Heart right ventricle (tissue), 16 donors: ENCODE measurements around the gene ZNF146. TPM values are rescaled to one million over a fixed set of nuclear protein-coding genes. Genes with fewer than 3 reads are reported as not detected.
"Not testable (repeated sequence)": the region's sequence is repeated elsewhere in the genome, so short reads cannot be mapped to it uniquely, and the experiment has no call there.

Experiments used
- ATAC-seq, 8 donors: fragments of 200-7000 bp; cut with Tn5 transposase; one replicate each; pipeline ENCODE4 v1.9.1; 2020; ENCODE audit warnings: mild to moderate bottlenecking in 8 of 8, moderate library complexity in 8 of 8, moderate number of reproducible peaks in 1 of 8
- DNase-seq, 2 donors: peaks; one replicate each; pipeline ENCODE4 v3.0.0-alpha.2; 2020
- H3K27ac ChIP-seq, 10 donors: fragments of 200-600 bp; sonication (generic) in 2 of 10; one replicate each; pipeline versions ENCODE4 v1.5.0 to v1.8.0; 2020 to 2022; ENCODE audit warnings: mild to moderate bottlenecking in 3 of 10
- H3K27me3 ChIP-seq, 7 donors: fragments of 200-600 bp; one replicate each; pipeline ENCODE4 v1.8.0; 2021 to 2022; ENCODE audit warnings: mild to moderate bottlenecking in 2 of 7
- H3K36me3 ChIP-seq, 9 donors: fragments of 200-600 bp; sonication (generic) in 1 of 9; one replicate each; pipeline versions ENCODE4 v1.5.0 to v1.8.0; 2020 to 2022; ENCODE audit warnings: mild to moderate bottlenecking in 2 of 9
- H3K4me1 ChIP-seq, 9 donors: fragments of 200-600 bp; sonication (generic) in 1 of 9; one replicate each; pipeline versions ENCODE4 v1.5.0 to v1.8.0; 2020 to 2022; ENCODE audit warnings: mild to moderate bottlenecking in 4 of 9
- H3K4me3 ChIP-seq, 10 donors: fragments of 200-600 bp; sonication (generic) in 2 of 10; one replicate each; pipeline versions ENCODE4 v1.5.0 to v1.8.0; 2020 to 2022; ENCODE audit warnings: mild to moderate bottlenecking in 7 of 10, moderate library complexity in 2 of 10
- H3K9me3 ChIP-seq, 11 donors: fragments of 200-600 bp in 10 of 11; sonication (generic) in 2 of 11; one replicate each; pipeline versions ENCODE4 v1.5.0 to v1.8.0; 2013 to 2022; ENCODE audit warnings: mild to moderate bottlenecking in 2 of 11, control low read depth in 1 of 11, moderate library complexity in 1 of 11
- WGBS, 2 donors: extraction: QIAGEN DNeasy Blood & Tissue Kit; methylation state at CpG; one replicate each; pipeline ENCODE4 v1.1.7; 2013; ENCODE audit warnings: inconsistent platforms in 1 of 2; 5-methylcytosine and 5-hydroxymethylcytosine counted together
- intact Hi-C, 10 donors: fragments of 100-400 bp; cut with DNase I; formaldehyde crosslinking; loops; one replicate each; pipeline versions ENCODE4 v1.11.1 to v1.14.2; 2022
- polyA plus RNA-seq, 2 donors: library from polyadenylated mRNA; stranded (reverse); fragments of 200-250 nt; gene quantifications; one replicate each; pipeline ENCODE4 v1.2.3, GENCODE V29; 2013
- total RNA-seq, 10 donors: library from RNA; stranded (reverse); fragmentation: NEBNext Ultra II Directional in 3 of 10; extraction: Animal tissue kit (Norgen Biotek cat#: 25700) in 3 of 10; gene quantifications; one replicate each; pipeline versions ENCODE4 v1.2.1 to v1.2.4, GENCODE V29; 2021 to 2023
- TF ChIP-seq, protein P1 (sequence below), 9 donors: fragments of 200-600 bp; sonication (generic) in 2 of 9; IDR thresholded peaks; one replicate each; pipeline versions ENCODE4 v1.5.0 to v1.8.0; 2021 to 2022; ENCODE audit warnings: antibody characterized with exemption in 9 of 9, mild to moderate bottlenecking in 5 of 9, moderate library complexity in 1 of 9
- donor health status: Arrhythmogenic right ventricular cardiomyopathy.
- donor health status: ischemic (EF 13 %, LVEDD 7.1; RV severe dilation, severe dysfunction).
- donor health status: healthy with polysubstance abuse.
- donor health status: DM: no; HTN: yes; CAD: no.
- donor health status: DM: no; HTN: no; CAD: no.
- donor health status: ischemic (EF 25% LVEDD 6.9; RV normal size, moderate dysfunction).
- donor health status: ischemic (EF 25% LVEDD 5.7; RV mildly dilated, moderate dysfunction).
- donor health status: healthy.
- donor health status: DM: yes; HTN: yes; CAD: no.
- donor health status: Ischemic cardiomyopathy.
- donor health status: ischemic (EF 35%, LVEDD 5.7; RV mildly dilated, moderate dysfunction).
- donor health status: nonischemic (EF 11% LVEDD 7.7; RV severe dilation, severe dysfunction).
- donor health status: DM: yes; HTN: yes; CAD: no.
- donor health status: PGD.
- donor health status: ischemic (EF 29% LVEDD 5.4; RV normal size, mild dysfunction).
- donor health status: nonischemic (EF 23%, LVEDD 6.1; RV moderate dilation, normal function).

The ZNF146 gene
- total and polyA plus RNA-seq, 12 donors: 20.1 to 42.1 (median 30.3) TPM

DNA sequence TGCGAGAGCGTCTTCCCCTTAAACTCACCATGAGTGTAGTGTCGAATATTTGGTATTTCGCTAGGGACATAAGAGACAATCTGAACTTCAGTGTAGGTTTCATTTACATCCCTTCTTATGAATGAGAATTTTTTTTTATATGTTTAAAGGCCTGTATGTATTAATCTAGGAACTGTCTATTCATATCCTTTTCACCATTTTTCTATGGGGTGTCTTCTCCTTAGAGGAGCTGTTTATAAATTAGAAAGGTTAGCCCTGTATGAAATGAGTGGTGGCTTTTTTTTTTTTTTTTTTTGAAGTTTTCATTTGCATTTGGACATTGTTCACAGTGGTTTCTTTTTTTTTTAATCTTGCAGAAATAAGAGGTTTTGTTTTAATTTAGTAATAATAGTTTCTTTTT, 7.6 kb downstream of the ZNF146 start:
- no peak overlapping the region for H3K27ac ChIP-seq
- ATAC-seq (no peak), DNase-seq (no peak)
- TF ChIP-seq, protein P1, sequence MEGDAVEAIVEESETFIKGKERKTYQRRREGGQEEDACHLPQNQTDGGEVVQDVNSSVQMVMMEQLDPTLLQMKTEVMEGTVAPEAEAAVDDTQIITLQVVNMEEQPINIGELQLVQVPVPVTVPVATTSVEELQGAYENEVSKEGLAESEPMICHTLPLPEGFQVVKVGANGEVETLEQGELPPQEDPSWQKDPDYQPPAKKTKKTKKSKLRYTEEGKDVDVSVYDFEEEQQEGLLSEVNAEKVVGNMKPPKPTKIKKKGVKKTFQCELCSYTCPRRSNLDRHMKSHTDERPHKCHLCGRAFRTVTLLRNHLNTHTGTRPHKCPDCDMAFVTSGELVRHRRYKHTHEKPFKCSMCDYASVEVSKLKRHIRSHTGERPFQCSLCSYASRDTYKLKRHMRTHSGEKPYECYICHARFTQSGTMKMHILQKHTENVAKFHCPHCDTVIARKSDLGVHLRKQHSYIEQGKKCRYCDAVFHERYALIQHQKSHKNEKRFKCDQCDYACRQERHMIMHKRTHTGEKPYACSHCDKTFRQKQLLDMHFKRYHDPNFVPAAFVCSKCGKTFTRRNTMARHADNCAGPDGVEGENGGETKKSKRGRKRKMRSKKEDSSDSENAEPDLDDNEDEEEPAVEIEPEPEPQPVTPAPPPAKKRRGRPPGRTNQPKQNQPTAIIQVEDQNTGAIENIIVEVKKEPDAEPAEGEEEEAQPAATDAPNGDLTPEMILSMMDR (IDR thresholded peaks at IDR 0.05): no peak
- intact Hi-C loops: no loop called here
- peaks cover 0 to 93% (median 25%) of the 10 kb centered on the region in 9 donors for H3K36me3 ChIP-seq
- no peak overlapping the region for H3K4me3 ChIP-seq
- no peaks in the 10 kb centered on the region for H3K27me3 ChIP-seq
- H3K9me3 ChIP-seq: no peaks in the 10 kb centered on the region
- WGBS, 2 donors: 97 to 98% methylated on average over 4 of the region's 4 CpGs
- H3K4me1 ChIP-seq: peaks cover 4 to 57% (median 29%) of the 10 kb centered on the region in 9 donors

DNA sequence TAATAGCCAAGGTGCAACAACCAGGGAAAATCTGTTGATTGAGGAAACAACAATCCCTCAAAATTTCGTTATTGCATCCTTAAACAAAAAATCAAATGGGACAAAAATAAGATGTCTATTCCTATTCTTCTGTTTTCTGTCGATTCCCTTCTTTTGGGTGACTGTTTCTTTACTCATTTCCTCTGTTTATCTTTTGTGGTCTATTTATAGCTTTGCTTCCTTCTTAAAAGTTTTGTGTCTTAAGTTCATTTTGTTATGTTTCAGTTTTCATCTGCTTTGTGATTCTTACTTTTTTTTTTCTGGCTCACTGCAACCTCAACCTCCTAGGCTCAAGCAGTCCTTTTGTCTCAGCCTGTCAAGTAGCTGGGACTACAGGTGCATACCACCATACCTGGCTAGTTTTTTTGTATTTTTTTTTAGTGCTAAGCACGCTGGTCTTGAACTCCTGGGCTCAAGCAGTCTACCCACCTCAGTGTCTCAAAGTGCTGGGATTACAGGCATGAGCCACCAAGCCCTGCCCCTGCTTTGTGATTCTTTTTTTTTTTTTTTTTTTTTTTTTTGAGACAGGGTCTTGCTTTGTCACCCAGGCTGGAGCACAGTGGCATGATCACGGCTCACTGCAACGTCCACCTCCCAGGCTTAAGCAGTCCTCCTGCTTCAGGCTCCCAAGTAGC, 10.4 kb downstream of the ZNF146 start:
- WGBS, 2 donors: 37 to 38% methylated on average over 5 of the region's 5 CpGs
- DNase-seq (no peak), ATAC-seq (peak in 1 of 8 donors; percentile 26)
- Histone ChIP-seq H3K4me1 (peaks cover 4 to 35% (median 23%) of the 10 kb centered on the region in 9 donors), H3K9me3 (peaks cover 0 to 5% (median 0%) of the 10 kb centered on the region in 11 donors), H3K36me3 (peaks cover 0 to 96% (median 32%) of the 10 kb centered on the region in 9 donors), H3K27ac (peak overlapping the region in 2 of 10 donors; percentile 6 to 27), H3K4me3 (no peak overlapping the region), H3K27me3 (no peaks in the 10 kb centered on the region)
- TF ChIP-seq, protein P1 (IDR thresholded peaks at IDR 0.05): no peak
- intact Hi-C loops: no loop called here

DNA sequence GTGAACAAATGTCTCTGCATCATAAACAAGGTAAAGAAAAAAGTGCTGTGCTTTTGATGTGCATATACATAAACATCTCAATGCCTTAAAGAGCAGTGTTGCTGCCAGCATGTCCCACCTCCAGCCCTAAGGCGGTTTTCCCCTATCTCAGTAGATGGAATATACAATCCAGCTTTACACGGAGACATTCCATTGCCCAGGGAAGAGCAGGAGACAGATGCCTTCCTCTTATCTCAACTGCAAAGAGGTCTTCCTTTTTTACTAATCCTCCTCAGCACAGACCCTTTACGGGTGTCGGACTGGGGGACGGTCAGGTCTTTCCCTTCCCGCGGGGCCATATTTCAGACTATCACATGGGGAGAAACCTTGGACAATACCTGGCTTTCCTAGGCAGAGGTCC, 18.7 kb downstream of the ZNF146 start:
- H3K4me1 ChIP-seq, ATAC-seq, H3K4me3 ChIP-seq, DNase-seq, H3K27ac ChIP-seq, intact Hi-C loops, H3K27me3 ChIP-seq: not testable (repeated sequence)
- 65 to 72% methylated on average over 7 of the region's 7 CpGs for WGBS, 2 donors
- peaks cover 3 to 100% (median 82%) of the 10 kb centered on the region in 9 donors for H3K36me3 ChIP-seq
- H3K9me3 ChIP-seq: peaks cover 0 to 85% (median 2%) of the 10 kb centered on the region in 11 donors

DNA sequence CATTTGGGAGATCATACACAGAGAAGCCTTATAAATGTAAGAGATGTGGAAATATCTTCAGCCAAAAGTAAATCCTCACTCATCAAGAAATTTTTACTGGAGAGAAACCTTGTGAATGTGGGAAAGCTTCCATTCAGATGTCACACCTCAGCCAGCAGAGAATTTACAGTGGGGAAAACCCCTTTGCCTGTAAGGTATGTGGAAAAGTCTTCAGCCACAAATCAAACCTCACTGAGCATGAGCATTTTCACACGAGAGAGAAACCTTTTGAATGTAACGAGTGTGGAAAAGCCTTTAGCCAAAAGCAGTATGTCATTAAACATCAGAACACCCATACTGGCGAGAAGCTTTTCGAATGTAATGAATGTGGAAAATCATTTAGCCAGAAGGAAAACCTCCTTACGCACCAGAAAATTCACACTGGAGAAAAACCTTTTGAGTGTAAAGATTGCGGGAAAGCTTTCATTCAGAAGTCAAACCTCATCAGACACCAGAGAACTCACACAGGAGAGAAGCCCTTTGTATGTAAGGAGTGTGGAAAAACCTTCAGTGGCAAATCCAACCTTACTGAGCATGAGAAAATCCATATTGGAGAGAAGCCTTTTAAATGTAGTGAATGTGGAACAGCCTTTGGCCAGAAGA, 21.5 kb downstream of the ZNF146 start:
- peaks cover under 1 to 92% (median 72%) of the 10 kb centered on the region in 9 donors for H3K36me3 ChIP-seq
- H3K27ac ChIP-seq: no peak overlapping the region
- no peaks in the 10 kb centered on the region for H3K27me3 ChIP-seq
- 95 to 99% methylated on average over 6 of the region's 6 CpGs for WGBS, 2 donors
- no peak overlapping the region for H3K4me3 ChIP-seq
- no peaks in the 10 kb centered on the region for H3K4me1 ChIP-seq
- DNase-seq (no peak), ATAC-seq (no peak)
- intact Hi-C loops: no loop called here
- peaks cover 0 to 97% (median 2%) of the 10 kb centered on the region in 11 donors for H3K9me3 ChIP-seq
- TF ChIP-seq, protein P1 (IDR thresholded peaks at IDR 0.05): no peak

DNA sequence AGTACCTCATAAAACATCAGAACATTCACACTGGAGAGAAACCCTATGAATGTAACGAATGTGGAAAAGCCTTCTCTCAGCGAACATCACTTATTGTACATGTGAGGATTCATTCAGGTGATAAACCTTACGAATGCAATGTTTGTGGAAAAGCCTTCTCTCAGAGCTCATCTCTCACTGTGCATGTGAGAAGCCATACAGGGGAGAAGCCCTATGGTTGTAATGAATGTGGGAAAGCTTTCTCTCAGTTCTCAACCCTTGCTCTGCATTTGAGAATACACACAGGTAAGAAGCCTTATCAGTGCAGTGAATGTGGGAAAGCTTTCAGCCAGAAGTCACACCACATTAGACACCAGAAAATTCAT, 22.0 kb downstream of the ZNF146 start:
- WGBS, 2 donors: 97 to 99% methylated on average over 3 of the region's 3 CpGs
- no peak for ATAC-seq
- TF ChIP-seq, protein P1 (IDR thresholded peaks at IDR 0.05): no peak
- DNase-seq: no peak
- Histone ChIP-seq H3K36me3 (peaks cover 0 to 86% (median 69%) of the 10 kb centered on the region in 9 donors), H3K4me1 (no peaks in the 10 kb centered on the region), H3K27ac (no peak overlapping the region), H3K27me3 (no peaks in the 10 kb centered on the region), H3K4me3 (no peak overlapping the region), H3K9me3 (peaks cover 0 to 97% (median 2%) of the 10 kb centered on the region in 11 donors)
- intact Hi-C loops: no loop called here
